K562 (cell line): ENCODE measurements around the gene NPY5R.

ENCODE experiments used
- CBFB ChIP-seq: sonication (generic); formaldehyde crosslinking; IDR thresholded peaks from 2 replicates; pipeline ENCODE4 v1.4.0; 2020; ENCODE audit warnings: mild to moderate bottlenecking, missing genetic modification reagents
- POLR2A ChIP-seq: fragments of 450-650 bp; conservative IDR thresholded peaks from 2 replicates; pipeline ENCODE4 v1.6.1; 2016
- TAF1 ChIP-seq: IDR thresholded peaks from 2 replicates; pipeline ENCODE4 v1.6.1; 2011; ENCODE audit warnings: mild to moderate bottlenecking, low read length, moderate library complexity; ENCODE audit not compliant: insufficient read depth, control insufficient read depth, severe bottlenecking; ENCODE audit errors: extremely low read depth

DNA sequence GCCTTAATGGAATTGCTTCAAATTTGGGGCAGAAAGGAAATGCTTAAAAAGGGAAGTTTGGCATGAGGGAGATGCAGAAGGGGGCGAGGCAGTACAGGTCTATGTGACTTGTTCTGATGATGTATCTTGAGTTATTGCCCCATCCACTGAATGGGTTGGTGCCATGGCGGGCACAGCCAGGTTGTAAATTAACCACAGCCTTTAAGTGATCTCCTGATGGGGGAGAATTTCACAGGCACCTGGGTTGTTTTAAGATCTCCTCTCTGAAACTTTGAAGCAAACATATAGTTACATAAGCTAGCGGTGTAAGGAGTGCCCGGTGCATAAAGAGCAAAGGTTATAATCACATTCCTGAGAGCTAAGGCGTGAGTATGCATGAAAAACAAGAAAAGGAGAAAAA is 37.0 kb downstream of the NPY5R start:
- TF ChIP-seq TAF1: no peak
- no peak for TF ChIP-seq POLR2A
- no peak for TF ChIP-seq CBFB (CRISPR knock-in tag)
